GM18870 (cell line): Measurements from ENCODE around the gene L3MBTL4.
"Not testable (repeated sequence)": the region's sequence is repeated elsewhere in the genome, so short reads cannot be mapped to it uniquely, and the experiment has no call there.

Source experiments
- ATAC-seq: cut with Tn5 transposase; IDR thresholded peaks from one replicate; pipeline ENCODE4 v1.9.1; 2021; ENCODE audit warnings: moderate library complexity; ENCODE audit not compliant: unreplicated experiment

The L3MBTL4 gene

DNA sequence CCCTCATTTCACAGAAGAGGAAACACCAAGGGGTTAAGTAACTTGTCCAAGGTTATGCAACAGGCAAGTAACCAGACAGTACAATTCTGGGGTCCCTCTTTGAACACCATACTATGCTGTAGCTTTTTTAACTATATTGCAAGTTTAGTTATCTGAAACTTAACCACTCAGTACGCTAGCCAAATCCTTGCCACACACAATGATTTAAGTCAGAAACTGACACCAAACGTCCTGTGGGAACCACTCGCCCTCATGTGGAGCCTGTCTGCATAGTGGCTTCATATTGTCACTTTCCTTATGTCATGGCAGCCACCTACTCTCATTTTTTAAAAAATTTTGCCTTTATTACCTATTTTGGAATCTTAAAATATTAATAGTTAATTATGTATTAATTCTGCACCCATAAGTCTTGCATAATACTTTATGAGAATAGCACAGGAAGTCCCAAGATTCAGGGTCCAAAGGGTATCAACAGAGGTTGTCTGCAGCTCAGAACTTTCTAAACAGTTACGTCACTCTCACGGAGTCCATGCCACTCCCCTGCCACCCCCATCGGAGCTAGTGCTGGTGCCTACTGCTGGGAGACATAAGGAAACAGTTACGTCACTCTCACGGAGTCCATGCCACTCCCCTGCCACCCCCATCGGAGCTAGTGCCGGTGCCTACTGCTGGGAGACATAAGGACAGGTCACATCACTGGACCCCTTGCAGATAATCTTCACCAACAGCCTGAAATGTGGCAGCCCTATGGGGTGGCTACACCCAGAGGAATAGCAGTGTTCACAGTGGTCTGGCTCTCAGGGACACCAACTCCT is 99.0 kb downstream of the L3MBTL4 start:
- ATAC-seq, result no peak

DNA sequence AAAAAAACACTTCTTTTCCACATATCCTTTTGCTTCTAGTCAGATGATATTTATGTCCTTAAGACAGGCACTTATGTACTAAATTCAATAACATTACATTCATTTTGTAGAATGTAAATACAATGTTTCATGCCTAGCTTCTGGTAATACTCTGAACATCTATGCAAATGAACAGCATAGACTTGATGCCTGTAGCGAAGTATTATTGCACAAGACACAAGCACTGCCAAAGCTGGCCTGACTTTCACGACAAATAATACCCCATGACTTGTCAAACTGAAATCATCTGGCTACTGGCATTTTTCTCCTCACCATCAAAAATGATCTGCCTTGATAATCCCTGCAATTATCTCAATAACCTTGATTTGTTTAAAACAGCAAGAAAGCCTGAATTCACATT is 101.3 kb downstream of the L3MBTL4 start:
- no peak for ATAC-seq

DNA sequence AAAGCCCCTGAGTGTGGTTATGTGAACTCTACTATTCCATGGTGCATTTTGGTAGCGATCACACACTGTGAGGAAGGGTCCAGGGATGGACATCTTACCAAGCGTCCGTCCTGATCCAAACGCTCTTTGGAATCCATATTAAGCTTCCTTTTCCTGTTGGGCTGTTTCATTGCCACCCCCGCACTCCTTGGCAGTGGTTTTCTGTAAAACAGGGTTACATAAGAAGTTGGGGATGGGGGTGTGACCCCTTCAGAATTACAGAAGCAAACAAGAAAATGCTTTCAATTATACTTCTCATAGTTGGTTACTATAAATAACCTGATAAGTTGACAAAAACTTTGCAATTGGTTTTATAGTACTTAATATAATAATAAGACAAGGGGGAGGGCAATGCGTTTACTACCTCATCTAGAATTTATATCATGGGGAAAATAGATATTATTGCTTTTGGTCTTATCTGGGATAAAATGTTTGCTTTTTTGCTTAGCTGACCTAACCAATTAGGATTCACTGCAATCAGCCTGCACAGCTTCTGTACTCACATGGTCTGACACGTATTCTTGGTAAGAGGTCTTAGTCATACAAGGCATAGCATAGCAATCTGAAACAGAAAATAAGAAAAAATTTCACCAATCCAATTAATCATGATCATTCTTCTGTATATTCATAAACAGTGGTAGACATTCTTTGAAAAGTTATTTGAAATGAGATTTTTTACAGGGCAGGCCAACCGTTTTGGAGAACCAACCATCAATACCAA is 103.1 kb downstream of the L3MBTL4 start:
- ATAC-seq, result no peak

DNA sequence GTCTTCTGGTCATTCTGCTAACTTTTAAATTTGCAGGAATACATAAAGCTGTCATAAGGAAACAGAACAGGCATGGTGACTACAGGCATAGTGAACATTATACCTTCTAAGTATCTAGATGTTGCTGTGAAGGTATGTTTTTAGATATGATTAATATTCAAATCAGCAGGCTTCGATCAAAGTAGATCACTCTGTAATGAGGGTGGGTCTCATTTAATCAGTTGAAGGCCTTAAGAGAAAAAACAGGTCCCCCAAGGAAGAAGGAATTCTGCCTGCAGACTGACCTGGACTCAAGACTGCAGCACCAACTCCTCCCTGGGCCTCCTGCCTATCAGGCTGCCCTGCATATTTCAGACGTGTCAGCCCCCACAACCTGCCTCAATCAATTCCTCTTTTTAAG is 104.0 kb downstream of the L3MBTL4 start:
- no peak for ATAC-seq

DNA sequence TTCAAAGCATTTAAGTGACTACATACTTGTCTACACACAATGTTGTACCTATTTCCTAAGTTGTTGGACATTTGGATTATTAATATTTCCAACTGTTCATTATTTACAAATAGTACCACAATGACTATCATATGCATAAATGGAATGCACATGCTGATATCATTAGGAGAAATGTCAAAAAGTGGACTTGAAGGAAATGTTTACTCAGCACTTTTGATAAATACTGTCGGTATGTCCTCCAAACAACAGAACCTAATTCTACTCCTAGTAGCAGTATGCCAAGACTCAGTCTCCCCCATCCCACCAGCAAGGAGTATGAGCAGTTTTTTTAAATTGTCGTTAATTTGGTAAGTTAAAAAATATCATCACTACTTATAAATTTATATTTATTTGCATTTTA is 116.8 kb downstream of the L3MBTL4 start:
- ATAC-seq, result no peak

DNA sequence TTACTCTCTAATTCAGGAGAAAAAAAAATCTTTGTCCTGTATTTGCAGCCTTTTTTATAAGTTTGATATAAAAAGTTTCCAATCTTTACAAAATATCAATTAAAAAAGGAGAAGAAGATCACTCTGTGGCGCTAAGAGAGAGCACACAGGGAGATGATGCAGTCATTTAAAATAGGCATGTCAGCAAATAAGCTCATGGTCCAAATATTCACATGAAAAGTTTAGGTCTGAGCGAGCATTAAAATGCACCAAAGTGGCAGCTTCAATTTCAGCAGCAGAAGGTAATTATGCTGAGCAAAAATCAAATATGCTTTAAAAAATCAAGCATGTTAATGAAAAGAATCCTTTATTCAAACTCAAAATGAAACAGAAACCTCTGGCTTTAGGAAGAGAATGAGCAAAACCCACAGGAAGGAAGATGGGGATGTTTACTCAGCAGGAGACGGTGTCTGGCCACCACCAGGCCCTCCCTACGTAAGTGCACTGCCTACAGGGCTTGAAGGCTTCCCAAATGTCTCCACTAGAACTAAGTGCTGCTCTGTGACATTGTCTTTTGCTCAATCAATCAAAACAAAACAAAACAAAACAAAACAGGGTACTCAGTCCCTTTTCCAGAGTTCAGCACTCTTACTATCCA is 120.4 kb downstream of the L3MBTL4 start:
- no peak for ATAC-seq

DNA sequence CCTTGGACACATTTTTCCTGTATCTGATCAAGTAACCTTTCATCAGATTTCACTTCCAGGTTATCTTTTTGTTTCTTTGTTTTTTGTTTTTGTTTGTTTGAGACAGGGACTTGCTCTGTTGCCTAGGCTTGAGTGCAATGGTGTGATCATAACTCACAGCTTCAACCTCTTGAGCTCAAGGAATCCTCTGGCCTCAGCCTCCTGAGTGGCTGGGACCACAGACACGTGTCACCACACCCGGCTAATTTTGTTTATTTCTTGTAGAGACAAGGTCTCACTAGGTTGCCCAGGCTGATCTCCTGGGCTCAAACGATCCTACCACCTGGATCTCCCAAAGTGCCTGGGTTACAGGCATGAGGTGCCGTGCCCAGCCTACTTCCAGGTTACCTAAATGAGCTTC is 124.9 kb downstream of the L3MBTL4 start:
- no peak for ATAC-seq

DNA sequence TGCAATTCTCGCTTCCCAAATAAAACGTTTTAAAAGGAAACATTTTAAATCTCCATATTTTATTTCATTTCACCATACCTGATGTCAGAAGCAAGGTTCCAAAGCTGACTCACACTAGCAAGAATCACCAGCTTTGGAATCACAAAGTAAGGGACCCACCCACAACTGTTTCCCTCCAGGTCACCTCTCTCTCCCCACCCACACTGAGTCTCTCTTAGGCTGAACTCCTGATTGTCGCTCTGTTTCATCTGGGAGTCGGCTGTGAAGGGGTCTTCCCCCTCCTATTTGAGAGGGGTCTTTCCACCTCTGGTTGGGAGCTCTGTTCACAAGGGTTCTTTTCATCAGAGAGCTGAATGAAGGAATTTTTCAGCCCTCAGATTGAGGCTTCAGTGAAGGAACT is 128.1 kb downstream of the L3MBTL4 start:
- no peak for ATAC-seq

DNA sequence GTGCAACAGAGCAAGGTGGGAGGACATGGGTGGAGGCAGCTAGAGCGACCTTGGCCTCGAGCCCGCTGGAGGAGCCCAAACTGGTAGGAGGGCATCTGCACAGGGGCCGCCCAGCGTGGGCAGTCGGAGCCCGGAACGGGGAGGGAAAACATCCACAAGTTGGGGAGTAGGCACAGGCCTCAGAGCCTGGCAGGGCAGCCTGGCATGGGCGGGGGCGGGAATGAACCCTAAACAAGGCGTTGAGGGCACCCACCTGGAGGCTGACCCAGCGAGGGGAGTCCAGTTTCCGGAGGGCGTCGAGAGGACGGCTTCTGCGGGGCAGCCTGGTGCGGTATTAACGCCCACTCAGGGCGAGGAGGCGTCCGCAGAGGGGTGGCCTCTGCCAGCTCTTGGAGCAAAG is 129.9 kb downstream of the L3MBTL4 start:
- ATAC-seq, result no peak

DNA sequence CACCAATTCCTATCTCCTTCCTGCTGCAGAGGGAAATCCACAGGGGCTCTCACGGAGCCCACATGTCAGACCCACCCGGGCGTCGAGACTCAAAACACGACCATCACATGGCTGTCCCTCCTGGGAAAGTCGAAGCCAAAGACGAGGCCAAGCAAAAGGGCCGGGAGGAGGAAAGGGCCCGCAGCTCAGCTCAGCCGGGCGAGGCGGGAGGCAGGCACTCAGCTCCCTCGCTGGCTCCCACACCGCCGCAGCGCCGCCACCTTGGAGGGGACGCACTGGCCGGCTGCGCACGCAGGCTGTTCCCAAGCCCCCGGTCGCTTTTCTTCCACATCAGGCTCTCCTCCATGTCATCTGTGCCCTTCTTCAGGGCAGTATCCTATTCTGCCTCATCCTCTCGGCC is 130.4 kb downstream of the L3MBTL4 start:
- no peak for ATAC-seq

DNA sequence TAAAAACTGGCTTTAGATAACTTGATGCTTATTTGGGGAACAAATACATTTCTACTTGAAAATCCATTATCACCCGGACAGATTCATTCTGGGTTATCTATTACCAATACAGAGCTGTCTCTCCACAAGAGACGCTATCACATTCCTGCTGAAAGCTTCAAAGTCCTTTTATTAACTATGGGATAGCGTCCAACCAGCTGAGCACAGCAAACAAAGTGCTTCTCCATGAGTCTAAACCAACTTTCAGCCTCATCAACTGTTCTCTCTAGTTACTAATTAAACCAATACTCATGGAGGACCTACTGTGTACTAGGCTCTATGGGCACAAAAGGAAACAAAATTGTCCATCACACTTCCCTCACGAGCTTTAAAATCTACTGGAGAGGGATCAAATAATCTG is 132.8 kb downstream of the L3MBTL4 start:
- ATAC-seq, result no peak

DNA sequence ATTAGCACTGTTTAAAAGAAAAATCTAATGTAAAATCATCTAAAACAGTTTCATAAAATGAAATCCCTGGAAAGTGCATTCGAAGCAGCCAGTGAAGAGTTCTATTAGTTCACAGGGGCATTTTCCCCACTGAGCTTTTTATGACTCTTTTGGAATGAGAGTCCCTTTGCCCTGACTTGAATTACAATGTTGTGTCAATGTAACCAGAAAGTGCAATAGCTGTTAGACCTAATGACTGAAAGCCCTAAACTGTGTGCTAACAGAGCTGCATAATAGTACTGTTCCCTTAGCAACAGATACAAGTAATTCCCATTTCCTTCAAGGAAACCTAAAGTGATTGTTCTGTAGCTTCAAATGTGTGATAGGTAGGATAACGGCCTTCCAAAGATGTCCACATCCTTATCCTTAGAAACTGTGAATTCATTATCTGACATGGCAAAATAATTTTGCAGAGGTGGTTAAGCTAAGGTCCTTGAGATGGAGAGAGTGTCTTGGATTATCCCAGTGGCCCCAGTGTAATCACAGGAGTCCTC is 134.4 kb downstream of the L3MBTL4 start:
- no peak for ATAC-seq

DNA sequence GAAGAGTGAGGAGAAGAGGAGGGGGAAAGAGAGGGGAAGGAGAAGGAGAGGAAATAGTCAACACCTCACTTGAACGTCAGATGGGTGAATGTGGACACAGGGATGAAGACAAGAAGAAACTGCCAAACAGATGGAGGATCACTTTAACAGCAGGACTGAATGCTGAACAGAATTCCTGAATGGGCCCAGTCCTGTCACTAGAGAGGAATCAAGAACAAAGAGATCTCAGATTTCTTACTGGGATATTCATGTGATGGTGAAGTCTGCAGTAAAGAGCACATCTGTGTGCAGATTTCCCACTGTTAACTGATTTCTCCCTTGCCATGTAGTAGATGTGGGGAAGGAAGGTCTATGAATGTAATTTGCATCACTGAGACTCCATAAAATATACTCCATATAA is 135.4 kb downstream of the L3MBTL4 start:
- no peak for ATAC-seq

DNA sequence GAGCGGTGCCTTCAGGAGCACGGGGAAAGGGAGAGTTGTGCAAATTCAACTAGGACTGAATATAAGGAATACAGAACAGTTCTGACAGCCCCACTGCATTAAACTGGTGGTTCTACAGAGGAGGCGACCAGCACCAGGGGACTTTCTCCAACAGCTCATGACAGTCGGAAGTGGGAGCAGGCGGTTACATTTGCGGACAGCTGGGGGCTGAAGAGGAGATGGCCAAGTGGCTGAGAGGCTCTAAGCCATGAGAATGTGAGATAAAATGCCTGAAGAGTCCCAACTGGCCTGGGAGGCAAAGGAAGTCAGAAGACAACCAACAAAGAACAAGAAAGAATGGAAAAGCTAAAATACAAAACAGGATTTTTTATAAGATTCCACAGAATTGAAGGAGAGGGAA is 141.3 kb downstream of the L3MBTL4 start:
- ATAC-seq, result no peak

DNA sequence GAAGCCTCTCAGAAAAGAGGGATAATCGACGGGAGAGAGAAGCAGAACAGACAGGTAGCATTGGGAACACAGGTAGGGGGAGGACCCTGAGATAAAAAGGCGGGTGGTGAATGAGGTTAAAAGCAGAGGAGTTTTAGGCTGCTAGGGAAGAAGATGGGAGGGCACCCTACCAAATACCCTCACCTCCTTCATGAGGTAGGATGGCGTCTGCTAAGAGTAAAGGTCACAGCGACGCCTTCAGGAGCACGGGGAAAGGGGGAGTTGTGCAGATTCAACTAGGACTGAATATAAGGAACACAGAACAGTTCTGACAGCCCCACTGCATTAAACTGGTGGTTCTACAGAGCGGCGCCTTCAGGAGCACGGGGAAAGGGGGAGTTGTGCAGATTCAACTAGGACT is 142.6 kb downstream of the L3MBTL4 start:
- not testable (repeated sequence) for ATAC-seq

DNA sequence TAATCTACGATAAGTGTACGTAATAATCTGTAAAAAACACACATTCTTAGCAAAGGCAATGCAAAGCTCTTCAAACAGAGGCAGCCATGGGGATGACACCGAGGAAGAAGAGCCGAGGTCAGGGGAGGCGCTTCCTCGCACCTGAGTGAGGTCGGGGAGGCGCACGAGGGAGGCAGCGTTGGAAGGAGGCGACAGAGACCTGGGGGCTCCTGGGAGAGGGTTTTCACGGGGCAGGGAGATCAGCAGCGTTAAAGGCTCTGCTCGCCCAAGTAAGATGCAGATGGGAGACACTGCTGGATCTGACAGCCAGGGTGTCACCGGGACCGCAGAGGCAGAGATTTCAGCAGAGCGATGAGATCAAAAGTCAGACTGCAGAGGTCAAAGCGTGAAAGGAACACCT is 143.1 kb downstream of the L3MBTL4 start:
- ATAC-seq, result no peak

DNA sequence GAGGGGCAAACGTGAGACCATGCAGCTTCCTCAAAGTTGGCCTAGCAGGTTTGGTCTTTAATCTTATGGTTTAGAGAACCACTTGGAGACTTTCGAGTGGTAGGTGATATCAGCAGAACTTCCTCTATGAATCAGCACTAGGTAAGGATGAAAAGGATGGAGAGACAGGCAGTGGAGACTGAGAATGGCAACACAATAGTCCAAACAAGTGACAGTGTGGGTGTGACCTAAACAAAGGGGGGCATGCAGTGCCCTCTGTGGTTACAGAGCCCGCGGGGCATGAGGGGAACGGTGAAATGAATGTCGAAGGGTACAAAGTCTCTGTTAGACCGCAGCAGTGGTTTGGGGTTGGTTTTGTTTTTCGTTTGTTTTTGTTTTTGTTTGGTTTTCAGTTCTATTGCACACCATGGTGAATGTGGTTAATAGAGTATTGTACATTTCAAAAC is 143.9 kb downstream of the L3MBTL4 start:
- ATAC-seq, result peak; percentile 98

DNA sequence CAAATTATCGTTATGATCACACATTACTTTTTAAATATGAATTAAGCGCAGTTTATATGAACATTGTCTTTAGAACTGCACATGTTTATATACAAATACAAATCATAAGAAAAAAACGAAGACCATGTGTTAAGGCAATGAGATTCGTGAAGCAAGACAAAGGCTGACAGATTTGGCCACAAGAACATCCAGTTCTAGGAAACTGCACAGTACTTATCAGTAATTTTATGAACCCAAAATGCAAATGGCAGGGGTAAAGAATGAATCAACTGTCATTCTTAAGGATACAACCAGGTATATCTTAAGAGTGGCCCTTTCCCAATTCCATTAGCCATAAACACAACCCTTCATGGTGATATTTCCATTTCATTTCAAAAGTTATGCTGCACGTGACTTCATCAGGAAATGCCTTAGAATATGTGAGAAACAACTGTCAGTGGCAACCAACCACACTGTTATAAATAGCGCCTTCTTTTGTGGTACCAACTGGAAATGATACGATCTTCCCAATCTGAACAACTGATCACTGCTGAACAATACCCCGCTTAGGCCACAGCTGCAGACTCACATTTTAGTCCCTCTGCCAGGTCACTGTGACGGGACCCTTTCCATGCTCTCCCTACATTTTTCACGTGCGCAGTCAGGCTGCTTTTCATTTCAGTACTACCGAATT is 144.9 kb downstream of the L3MBTL4 start:
- no peak for ATAC-seq

DNA sequence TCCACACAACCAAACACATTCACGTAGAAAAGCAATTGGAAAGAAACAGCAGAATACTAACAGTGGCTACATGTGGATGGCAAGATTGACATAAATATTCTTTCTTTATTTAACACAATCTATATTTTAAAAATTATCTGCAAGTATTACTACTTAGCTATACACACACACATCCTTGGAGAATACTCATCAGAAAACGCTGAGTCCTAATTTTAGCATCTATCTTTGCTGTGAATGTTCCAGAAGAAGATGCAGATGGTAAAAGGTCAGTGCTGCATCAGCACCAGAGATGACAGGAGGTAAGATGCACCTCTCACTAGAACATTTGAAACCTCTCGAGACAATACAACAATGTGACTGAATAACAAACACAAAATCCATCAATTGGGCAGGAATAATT is 148.5 kb downstream of the L3MBTL4 start:
- ATAC-seq, result no peak

DNA sequence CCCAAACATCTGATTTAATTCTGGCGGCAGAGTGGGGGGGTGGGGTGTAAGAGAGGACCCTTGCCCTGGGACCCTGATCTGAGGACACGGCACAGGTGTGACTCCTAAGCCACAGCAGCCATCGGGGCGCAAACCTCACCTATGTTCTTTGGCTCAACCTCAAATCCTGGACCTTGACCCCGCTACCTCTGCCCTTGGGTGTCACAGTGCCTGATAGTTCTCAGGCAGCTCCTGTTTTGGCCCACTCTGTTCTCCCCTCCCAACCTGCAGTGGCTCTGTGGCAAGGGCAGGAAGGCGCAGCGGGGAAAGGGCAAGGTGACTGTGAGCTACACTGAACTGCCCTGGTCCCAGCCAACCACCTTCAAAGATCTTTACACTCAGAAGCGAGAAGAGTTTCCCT is 152.8 kb downstream of the L3MBTL4 start:
- ATAC-seq, result no peak

DNA sequence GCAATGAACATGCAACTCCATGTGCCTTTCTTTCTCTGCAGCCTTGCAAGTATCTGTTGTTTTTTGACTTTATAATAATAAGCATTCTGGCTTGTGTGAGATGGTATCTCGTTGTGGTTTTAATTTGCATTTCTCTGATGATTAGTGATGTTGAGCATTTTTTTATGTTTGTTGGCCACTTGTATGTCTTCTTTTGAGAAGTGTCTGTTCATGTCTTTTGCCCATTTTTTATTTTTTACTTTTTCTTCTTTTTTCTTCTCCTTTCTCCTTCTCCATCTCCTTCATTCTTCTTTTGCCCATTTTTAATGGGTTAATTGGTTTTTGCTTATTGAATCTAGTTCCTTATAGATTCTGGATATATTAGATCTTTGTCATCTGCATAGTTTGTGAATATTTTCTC is 155.4 kb downstream of the L3MBTL4 start:
- not testable (repeated sequence) for ATAC-seq
